Activated T-cell treated with anti-CD3 and anti-CD28 coated beads, Interleukin-2, amount 50 U/mL, for 24 hours (primary cell): Measurements from ENCODE around the gene P2RY2.
A peak's percentile ranks its signal among the peaks of the same experiment; 100 is the strongest.

Experiments used
- DNase-seq: peaks from one replicate; pipeline ENCODE4 v3.0.0-alpha.2; 2020
- H3K27ac Mint-ChIP-seq: 2 replicates; pipeline ENCODE4 v1.8.0; 2020; ENCODE audit warnings: mild to moderate bottlenecking, mixed read lengths
- H3K27me3 Mint-ChIP-seq: 2 replicates; pipeline ENCODE4 v1.8.0; 2020; ENCODE audit warnings: mixed read lengths
- H3K36me3 Mint-ChIP-seq: 2 replicates; pipeline ENCODE4 v1.8.0; 2020; ENCODE audit warnings: low read depth, mixed read lengths
- H3K4me1 Mint-ChIP-seq: 2 replicates; pipeline ENCODE4 v1.8.0; 2020; ENCODE audit warnings: low read depth, mixed read lengths
- H3K4me3 Mint-ChIP-seq: 2 replicates; pipeline ENCODE4 v1.8.0; 2020; ENCODE audit warnings: mild to moderate bottlenecking, moderate library complexity, mixed read lengths
- H3K9me3 Mint-ChIP-seq: 2 replicates; pipeline ENCODE4 v1.8.0; 2020; ENCODE audit warnings: mixed read lengths

P2RY2 gene

DNA sequence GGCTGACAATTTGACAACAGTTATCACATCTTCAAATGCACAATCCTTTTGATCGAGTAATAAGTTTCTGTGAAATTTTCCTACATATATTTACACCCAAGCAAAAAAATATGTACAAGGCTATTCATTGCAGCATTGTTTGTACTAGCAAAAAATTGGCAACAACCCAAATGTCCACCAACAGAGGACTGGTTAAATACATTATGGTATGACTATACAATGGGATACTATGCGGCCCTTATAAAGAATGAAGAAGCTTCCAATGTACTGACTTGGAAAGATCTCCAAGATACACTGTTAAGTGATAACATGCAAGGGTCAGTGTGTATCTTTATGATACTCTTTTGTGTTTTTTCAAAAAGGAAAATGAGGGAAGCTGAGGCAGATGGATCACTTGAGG is 8.2 kb upstream of the P2RY2 start:
- H3K27ac Mint-ChIP-seq = no peak overlapping the region
- no peak overlapping the region for H3K4me3 Mint-ChIP-seq
- no peaks in the 10 kb centered on the region for H3K36me3 Mint-ChIP-seq
- H3K9me3 Mint-ChIP-seq = no peaks in the 10 kb centered on the region
- no peak for DNase-seq
- no peaks in the 10 kb centered on the region for H3K27me3 Mint-ChIP-seq
- no peaks in the 10 kb centered on the region for H3K4me1 Mint-ChIP-seq

DNA sequence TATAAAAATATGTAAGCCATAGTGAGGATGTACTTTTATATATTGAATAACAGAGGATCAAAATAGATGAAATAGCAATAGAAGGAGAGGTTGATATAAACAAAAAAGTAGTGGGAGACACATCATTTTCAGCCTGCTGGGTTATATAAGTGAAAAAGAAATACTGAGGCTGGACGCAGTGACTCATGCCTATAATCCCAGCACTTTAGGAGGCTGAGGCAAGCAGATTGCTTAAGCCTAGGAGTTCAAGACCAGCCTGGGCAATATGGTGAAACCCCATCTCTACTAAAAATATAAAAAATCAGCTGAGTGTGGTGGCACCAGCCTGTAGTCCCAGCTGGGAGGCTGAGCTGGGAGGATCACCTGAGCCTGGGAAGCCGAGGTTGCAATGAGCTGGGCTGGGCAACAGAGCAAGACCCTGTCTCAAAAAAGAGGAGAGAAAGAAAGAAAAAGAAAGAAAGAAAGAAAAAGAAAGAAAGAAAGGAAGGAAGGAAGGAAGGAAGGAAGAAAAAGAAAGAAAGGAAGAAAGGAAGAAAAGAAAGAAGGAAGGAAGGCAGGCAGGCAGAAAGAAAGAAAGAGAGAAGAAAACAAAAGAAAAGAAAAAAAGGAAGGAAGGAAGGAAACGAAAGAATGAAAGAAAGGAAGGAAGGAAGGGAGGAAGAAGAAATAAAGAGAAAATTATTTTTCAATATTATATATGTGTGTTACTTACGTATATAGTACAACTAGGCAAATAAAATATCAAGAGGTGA is 7.0 kb upstream of the P2RY2 start:
- H3K36me3 Mint-ChIP-seq = no peaks in the 10 kb centered on the region
- no peak overlapping the region for H3K4me3 Mint-ChIP-seq
- H3K27ac Mint-ChIP-seq = no peak overlapping the region
- no peaks in the 10 kb centered on the region for H3K27me3 Mint-ChIP-seq
- H3K4me1 Mint-ChIP-seq = no peaks in the 10 kb centered on the region
- H3K9me3 Mint-ChIP-seq = no peaks in the 10 kb centered on the region
- DNase-seq = no peak

DNA sequence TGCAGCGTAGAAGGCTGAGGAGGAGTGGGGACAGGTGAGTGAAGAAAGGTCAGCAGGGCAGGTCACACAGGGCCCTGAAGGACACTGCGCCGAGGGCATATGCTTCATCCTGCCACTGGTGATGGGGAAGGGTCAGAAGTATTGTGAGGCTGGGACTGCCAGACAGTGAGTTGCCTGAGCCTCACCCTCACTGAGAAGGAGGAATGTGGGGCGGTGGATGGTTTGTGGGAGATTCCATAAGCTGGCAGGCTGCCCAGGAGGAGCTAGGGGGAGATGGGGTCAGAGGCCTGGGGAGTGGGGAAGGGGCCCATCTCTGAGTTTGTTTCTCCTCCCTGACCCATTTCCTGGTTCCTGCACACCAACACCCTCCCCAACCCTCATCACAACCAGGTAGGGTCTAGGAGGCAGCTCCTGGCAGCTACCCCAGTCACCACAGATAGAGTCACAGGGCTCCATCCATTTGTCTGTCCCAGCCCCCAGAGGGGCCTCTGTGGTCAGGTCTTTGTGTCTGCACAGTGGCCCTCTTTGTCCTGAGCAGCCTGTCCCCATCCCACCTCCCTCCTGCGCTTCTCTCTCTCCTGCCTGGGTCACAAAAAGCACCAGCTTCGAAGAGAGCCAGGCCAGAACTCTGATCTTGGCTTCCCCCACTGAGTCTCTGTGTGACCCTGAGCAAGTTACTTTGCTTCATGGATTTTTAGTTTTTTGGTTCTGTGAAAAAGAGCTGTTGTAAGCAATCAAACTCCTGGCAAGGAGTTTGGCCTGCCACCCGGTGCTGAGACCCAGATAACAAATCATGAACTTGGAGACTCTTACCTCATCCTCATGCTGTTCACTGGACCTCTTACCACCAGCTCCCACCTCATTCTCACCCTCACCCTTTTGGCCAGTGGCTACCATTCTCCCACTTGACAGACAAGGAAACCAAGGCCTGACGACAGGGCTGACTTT is 4.6 kb upstream of the P2RY2 start:
- no peak overlapping the region for H3K4me3 Mint-ChIP-seq
- no peak for DNase-seq
- no peak overlapping the region for H3K27ac Mint-ChIP-seq
- H3K9me3 Mint-ChIP-seq = no peaks in the 10 kb centered on the region
- H3K27me3 Mint-ChIP-seq = peaks cover 15% of the 10 kb centered on the region
- peaks cover 6% of the 10 kb centered on the region for H3K4me1 Mint-ChIP-seq
- H3K36me3 Mint-ChIP-seq = no peaks in the 10 kb centered on the region

DNA sequence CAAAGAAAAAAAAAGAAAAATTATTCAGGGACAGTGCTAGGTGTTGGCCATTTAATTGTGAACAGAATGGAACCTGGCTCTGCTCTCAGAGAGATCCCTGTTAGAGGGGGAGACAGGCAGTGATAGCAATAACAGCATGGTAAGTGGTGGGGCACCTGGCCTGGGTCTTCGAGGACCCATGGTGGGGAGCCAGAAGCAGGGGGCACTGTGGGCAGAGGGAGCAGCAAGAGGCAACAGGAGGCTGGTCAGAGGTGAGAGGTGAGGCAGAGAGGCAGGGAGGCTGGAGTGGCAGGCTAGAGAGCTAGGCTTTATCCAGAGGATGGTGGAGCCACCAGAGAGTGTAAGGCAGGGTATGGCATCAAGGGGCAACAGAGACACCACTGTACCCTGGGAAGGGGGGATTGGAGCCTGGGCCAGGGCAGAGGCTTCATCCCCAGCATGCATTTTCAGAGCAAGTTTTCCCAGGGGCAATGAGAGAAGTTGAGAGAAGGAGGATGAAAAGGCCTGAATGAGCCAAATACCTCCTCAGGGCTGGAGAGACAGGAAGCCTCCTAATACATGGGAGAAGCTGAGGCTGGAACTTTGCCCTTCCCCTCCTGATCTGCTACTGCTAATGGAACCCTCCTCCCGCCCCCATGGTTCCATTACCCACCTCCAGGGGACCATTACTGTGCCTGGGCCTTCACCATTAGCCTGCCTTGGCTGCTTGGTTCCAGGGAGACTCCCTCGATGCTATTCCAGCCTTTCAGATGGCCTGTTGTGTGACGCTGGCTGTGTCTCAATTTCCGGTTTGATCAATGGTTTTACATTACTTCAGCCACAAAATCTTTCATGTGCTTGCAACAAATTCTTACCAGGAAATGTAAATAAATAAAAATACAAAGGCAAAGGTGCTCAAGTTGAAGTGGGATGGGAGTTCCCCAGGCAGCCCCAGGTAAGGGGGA is 2.6 kb upstream of the P2RY2 start:
- Mint-ChIP-seq H3K9me3 (no peaks in the 10 kb centered on the region), H3K27ac (no peak overlapping the region)

DNA sequence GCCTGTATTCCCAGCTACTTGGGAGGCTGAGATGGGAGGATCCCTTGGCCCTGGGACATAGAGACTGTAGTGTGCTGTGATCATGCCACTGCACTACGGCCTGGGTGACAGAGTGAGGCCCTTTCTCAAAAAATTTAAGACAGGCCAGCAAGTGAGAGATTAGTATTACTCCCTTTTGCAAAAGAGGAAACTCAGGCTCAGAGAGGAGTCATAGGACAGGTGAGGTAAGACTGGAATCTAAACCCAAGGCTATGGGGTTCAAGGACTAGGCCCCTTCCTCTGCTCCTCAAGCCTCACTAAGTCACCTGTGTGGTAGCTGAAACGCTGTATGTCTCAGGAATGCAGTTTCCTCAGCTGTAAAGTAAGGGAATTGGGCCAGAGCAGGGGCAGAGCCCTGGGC is 1.6 kb upstream of the P2RY2 start:
- H3K4me3 Mint-ChIP-seq = no peak overlapping the region
- H3K9me3 Mint-ChIP-seq = no peaks in the 10 kb centered on the region
- peaks cover 7% of the 10 kb centered on the region for H3K4me1 Mint-ChIP-seq
- no peak for DNase-seq
- H3K36me3 Mint-ChIP-seq = no peaks in the 10 kb centered on the region
- H3K27ac Mint-ChIP-seq = no peak overlapping the region
- peaks cover 35% of the 10 kb centered on the region for H3K27me3 Mint-ChIP-seq

More for the DNA sequence above, 2.6 kb upstream of the P2RY2 start:
- Mint-ChIP-seq H3K4me1 (peaks cover 7% of the 10 kb centered on the region), H3K27me3 (peaks cover 34% of the 10 kb centered on the region), H3K4me3 (no peak overlapping the region), H3K36me3 (no peaks in the 10 kb centered on the region)
- no peak for DNase-seq

DNA sequence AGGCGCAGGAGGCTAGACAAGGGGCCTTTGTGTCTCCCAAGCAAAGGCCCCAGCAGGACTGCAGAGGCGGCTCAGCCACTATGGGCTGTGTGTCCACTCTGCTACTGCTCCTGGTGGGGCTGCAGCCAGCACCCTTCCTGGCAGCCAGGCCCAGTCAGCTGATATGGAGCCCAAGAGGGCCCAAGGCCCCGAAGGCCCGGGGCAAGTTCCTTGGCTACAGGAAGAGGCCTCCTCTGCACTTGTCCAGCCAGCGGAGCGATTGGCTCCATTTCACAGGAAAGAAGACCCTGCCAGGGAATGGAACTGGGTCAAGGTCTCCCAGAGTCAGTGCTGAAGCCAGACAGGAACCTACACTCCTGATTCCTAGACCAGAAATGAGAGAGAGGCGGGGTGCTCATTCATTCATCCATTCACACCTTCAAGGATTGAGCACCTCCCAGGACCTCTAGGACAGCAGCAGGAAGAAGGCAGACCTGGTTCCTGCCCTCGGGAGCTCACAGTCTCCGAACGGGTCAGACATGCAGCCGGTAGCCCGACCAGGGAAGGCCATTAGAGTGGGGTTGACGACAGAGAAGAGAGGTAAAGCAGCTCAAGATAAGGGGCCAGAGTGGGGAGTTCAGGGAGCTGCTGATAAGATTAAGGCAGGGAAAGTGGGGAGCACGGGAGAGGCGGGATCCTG is 811 bp upstream of the P2RY2 start:
- H3K27ac Mint-ChIP-seq = no peak overlapping the region
- H3K9me3 Mint-ChIP-seq = no peaks in the 10 kb centered on the region
- H3K27me3 Mint-ChIP-seq = peaks cover 35% of the 10 kb centered on the region
- no peak for DNase-seq
- H3K36me3 Mint-ChIP-seq = no peaks in the 10 kb centered on the region
- peak overlapping the region; percentile 35 for H3K4me3 Mint-ChIP-seq
- H3K4me1 Mint-ChIP-seq = peaks cover 7% of the 10 kb centered on the region

DNA sequence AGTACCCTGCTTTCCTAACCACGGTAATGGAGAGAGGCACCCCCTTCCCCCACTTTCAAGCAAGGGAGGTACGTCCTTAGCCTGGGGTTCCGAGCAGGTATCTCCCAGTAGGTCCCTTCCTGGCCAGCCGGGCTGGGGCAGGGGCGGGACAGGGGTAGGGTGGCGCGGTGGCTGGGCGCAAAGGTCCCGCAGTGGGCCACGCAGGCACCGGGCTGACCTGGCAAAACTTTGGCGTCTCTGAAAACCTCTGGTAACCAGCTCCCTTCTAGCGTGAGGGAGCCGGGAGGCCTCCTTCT is 323 bp upstream of the P2RY2 start:
- H3K4me3 Mint-ChIP-seq = peak overlapping the region; percentile 35

DNA sequence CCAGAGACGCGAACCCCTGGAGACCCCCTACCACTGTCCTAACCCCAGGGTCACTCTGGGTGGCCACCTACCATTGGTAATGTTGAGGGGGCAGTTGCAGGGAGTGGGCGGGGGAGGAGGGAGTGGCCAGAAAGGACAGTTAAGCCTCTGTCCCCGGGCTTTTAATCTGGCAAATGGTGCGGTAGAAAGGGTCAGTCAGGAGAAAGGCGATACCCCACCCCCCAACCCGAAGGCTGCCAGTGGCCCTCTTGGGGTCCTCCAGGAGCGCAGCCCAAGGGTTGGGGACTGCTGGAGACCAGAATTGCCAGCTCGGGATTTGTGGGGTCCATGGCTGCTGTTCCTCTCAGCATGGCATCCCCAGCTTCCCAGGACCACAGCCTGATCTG is 742 bp downstream of the P2RY2 start:
- Mint-ChIP-seq H3K4me3 (peak overlapping the region; percentile 52), H3K27me3 (peaks cover 35% of the 10 kb centered on the region), H3K36me3 (no peaks in the 10 kb centered on the region), H3K27ac (no peak overlapping the region), H3K4me1 (peaks cover 7% of the 10 kb centered on the region), H3K9me3 (no peaks in the 10 kb centered on the region)
- no peak for DNase-seq

More for the DNA sequence above, 323 bp upstream of the P2RY2 start:
- no peaks in the 10 kb centered on the region for H3K36me3 Mint-ChIP-seq
- H3K27ac Mint-ChIP-seq = no peak overlapping the region
- DNase-seq = no peak
- H3K27me3 Mint-ChIP-seq = peaks cover 35% of the 10 kb centered on the region
- H3K9me3 Mint-ChIP-seq = no peaks in the 10 kb centered on the region
- H3K4me1 Mint-ChIP-seq = peaks cover 7% of the 10 kb centered on the region

DNA sequence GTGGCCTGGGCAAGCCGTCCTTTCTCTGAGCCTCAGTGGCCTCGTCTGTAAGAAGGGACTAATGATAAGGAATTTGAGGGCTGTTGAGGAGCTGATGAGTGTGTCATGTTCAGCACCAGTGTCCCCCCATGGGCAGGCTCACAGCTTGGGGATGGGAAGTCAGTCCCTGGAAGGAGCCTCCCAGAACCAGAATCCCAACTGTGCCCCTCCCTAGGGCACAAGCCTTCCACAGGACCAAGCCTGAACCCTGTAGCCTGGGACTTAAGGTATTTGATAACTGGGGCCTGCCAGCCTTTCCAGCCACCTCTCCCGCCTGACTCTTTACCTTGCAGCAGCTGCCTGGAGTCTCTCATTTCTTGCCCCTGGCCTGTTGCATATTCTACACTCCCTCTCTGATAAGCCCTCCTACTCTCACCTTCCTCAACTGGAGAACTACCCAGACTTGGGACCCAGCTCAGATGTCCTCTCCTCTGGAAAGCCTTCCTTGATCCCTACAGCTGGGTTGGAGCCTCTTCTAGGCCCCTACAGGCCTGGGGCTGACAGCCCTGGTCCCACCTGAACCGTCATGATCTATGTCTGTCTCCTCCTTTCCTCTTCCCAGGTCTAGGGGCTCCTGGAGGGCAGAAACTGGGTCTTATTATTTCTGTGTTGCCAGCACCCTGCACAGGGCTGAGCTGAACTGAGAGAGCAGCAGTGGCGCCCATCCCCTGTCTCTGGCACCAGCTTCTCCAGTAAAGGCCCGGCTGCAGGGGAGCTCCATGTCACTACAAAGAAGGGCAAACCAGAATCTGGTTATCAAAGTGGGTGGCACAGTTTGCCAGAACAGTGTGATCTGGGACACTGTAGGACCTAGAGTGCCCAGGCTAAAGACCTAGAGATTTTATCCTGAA is 1.6 kb downstream of the P2RY2 start:
- no peak overlapping the region for H3K27ac Mint-ChIP-seq
- no peak overlapping the region for H3K4me3 Mint-ChIP-seq
- peaks cover 7% of the 10 kb centered on the region for H3K4me1 Mint-ChIP-seq
- peaks cover 35% of the 10 kb centered on the region for H3K27me3 Mint-ChIP-seq
- H3K9me3 Mint-ChIP-seq = no peaks in the 10 kb centered on the region
- no peak for DNase-seq
- H3K36me3 Mint-ChIP-seq = no peaks in the 10 kb centered on the region

DNA sequence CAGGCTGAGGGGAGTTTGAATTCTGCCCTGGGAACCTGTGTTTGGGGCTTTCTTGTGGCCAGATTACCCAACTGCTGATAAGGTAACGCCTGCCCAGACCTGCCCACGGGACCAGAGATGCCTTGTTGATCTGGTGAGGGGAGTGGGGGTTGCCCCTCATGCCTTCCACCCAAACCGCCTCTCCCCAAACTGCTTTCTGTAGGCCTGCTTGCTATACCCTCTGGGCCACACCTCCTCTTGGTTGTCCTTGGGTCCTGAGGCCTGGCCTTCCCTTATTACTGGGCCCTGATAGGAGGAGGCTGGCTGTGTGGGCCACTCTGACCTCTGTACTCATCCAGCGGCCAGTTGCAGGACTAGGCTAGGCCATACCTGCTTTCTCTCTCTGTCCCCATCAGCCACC is 3.4 kb downstream of the P2RY2 start:
- Mint-ChIP-seq H3K4me1 (peaks cover 7% of the 10 kb centered on the region), H3K4me3 (no peak overlapping the region), H3K9me3 (no peaks in the 10 kb centered on the region), H3K36me3 (no peaks in the 10 kb centered on the region), H3K27me3 (peaks cover 34% of the 10 kb centered on the region), H3K27ac (no peak overlapping the region)
- DNase-seq = no peak

DNA sequence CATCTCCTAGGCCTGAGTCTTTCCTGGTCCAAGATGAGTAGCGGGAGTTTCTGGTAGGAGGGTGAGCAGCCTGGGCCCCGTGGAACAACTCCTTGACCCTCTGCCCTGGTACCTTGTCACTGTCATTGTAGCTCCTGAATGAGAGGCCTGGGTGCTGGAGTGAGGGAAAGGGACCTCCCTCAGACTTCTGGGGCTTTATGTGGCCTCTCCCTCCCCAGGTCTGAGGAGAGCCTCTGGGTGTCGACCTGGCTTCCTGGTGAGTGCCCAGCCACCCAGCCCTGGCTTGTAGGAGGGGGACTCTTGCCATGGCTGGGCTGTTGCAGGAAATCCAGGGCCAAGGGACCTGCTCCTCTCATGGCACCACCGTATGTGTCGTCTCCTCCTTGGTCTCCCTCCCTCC is 3.9 kb downstream of the P2RY2 start:
- no peaks in the 10 kb centered on the region for H3K9me3 Mint-ChIP-seq
- peaks cover 28% of the 10 kb centered on the region for H3K27me3 Mint-ChIP-seq
- H3K4me3 Mint-ChIP-seq = no peak overlapping the region
- no peaks in the 10 kb centered on the region for H3K36me3 Mint-ChIP-seq
- H3K27ac Mint-ChIP-seq = no peak overlapping the region
- H3K4me1 Mint-ChIP-seq = peaks cover 7% of the 10 kb centered on the region
- DNase-seq = no peak

DNA sequence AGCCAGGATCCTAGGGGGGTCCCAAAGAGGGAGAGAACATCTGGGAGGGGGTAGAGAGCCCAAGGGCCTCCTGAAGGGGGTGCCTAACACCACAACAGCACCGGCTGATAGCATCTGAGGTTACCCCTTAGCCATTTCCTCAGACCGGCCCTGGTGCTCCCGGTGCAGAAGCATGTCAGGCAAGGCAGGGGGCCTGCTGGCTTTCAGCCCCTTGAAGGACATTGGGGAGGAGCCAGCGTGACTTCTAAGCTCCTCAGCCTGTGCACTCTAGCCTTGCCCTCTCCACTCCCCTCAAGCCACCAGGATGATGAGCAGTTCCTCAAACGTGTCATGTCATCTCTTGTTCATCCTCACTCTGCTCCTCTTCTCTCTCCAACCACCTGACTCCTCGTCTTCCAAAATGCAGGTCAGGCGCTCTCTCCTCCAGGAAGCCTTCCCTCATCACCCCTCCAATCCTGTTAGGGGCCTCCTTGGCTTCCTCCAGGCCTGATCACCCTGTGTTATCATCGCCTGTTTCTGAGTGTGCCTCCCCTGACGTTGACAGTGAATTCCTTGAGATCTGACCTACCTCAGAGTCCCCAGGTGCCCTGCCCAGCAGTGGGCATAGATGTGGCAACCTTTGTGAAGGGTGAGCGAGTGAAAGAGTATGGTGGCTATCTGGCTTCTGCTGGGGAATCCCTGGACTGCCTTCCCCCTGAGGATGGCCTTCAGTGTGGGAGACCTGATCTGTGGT is 6.1 kb downstream of the P2RY2 start:
- H3K36me3 Mint-ChIP-seq = no peaks in the 10 kb centered on the region
- H3K9me3 Mint-ChIP-seq = no peaks in the 10 kb centered on the region
- H3K27ac Mint-ChIP-seq = no peak overlapping the region
- peak; percentile 21 for DNase-seq
- no peaks in the 10 kb centered on the region for H3K4me1 Mint-ChIP-seq
- H3K27me3 Mint-ChIP-seq = peaks cover 14% of the 10 kb centered on the region
- H3K4me3 Mint-ChIP-seq = no peak overlapping the region
